OCI-LY7 (cell line): Measurements from ENCODE around the gene DNMT3A. TPM values are rescaled to one million over a fixed set of nuclear protein-coding genes. Genes with fewer than 3 reads are reported as not detected.

Experiments used
- Bru-seq: library from RNA; stranded (reverse); fragments of 400-500 nt; gene quantifications from one replicate; lab custom pipeline; 2021; lab: Mats Ljungman, UMichigan
- BruChase-seq, 2 experiments: library from RNA; stranded (reverse); fragments of 400-500 nt; gene quantifications; one replicate each; lab custom pipeline; 2021; lab: Mats Ljungman, UMichigan
- BruUV-seq: library from RNA; stranded (reverse); fragments of 400-500 nt; replicated peaks from 2 replicates; lab custom pipeline; 2021; lab: Mats Ljungman, UMichigan
- CTCF ChIA-PET: fragments of 300-600 bp; sonication (Branson Sonifier 250); formaldehyde crosslinking; loops from one replicate; lab custom pipeline; 2022; ENCODE audit warnings: antibody characterized with exemption; ENCODE audit not compliant: unreplicated experiment; lab: Charles Lee
- POLR2A ChIA-PET: fragments of 300-600 bp; sonication (Branson Sonifier 250); formaldehyde crosslinking; loops from one replicate; lab custom pipeline; 2022; ENCODE audit warnings: antibody characterized with exemption; lab: Charles Lee
- DNase-seq: peaks from one replicate; pipeline ENCODE4 v3.0.0-alpha.2; 2015; ENCODE audit warnings: low spot score
- H2AFZ ChIP-seq: fragments of 200-600 bp; sonication (generic), shearing (Covaris generic); 2 replicates; pipeline ENCODE4 v1.6.1; 2014; ENCODE audit warnings: mild to moderate bottlenecking, antibody characterized with exemption, low read length, moderate library complexity
- H3K27ac ChIP-seq: fragments of 200-600 bp; sonication (generic); 2 replicates; pipeline ENCODE4 v1.5.1; 2014; ENCODE audit warnings: mixed run types, low read depth, mild to moderate bottlenecking, moderate library complexity, low read length, inconsistent platforms; ENCODE audit not compliant: poor library complexity, severe bottlenecking
- H3K36me3 ChIP-seq: fragments of 200-600 bp; sonication (generic); 2 replicates; pipeline ENCODE4 v1.6.1; 2014; ENCODE audit warnings: mild to moderate bottlenecking, antibody characterized with exemption, low read length, moderate library complexity, mixed read lengths; ENCODE audit not compliant: insufficient read depth
- H3K4me1 ChIP-seq: fragments of 200-600 bp; sonication (generic); 2 replicates; pipeline ENCODE4 v1.5.1; 2014; ENCODE audit warnings: mild to moderate bottlenecking, low read length; ENCODE audit not compliant: insufficient read depth, poor library complexity, severe bottlenecking
- H3K4me2 ChIP-seq: fragments of 200-600 bp; sonication (generic); 2 replicates; pipeline ENCODE4 v1.6.1; 2014; ENCODE audit warnings: mild to moderate bottlenecking, low read length
- H3K4me3 ChIP-seq: fragments of 200-600 bp; sonication (generic); 2 replicates; pipeline ENCODE4 v1.5.1; 2014; ENCODE audit warnings: mild to moderate bottlenecking, low read depth, low read length; ENCODE audit not compliant: poor library complexity, severe bottlenecking
- H3K79me2 ChIP-seq: fragments of 200-600 bp; sonication (generic); 2 replicates; pipeline ENCODE4 v1.6.1; 2016; ENCODE audit warnings: low read depth, mild to moderate bottlenecking, low read length, moderate library complexity, mixed read lengths; ENCODE audit not compliant: insufficient read depth
- H3K9me2 ChIP-seq: fragments of 200-600 bp; sonication (generic); 2 replicates; pipeline ENCODE4 v1.6.1; 2016; ENCODE audit warnings: mild to moderate bottlenecking, low read length, mixed read lengths; ENCODE audit not compliant: insufficient read depth
- H3K9me3 ChIP-seq: fragments of 200-600 bp; sonication (generic); 2 replicates; pipeline ENCODE4 v1.6.1; 2014; ENCODE audit warnings: mild to moderate bottlenecking, mixed run types, low read length, mixed read lengths
- H4K20me1 ChIP-seq: fragments of 200-600 bp; sonication (generic); 2 replicates; pipeline ENCODE4 v1.6.1; 2014; ENCODE audit warnings: mild to moderate bottlenecking, antibody characterized with exemption, low read length, moderate library complexity, mixed read lengths; ENCODE audit not compliant: insufficient read depth
- CTCF ChIP-seq: fragments of 200-600 bp; sonication (generic); conservative IDR thresholded peaks from 2 replicates; pipeline ENCODE4 v1.5.1; 2014; ENCODE audit warnings: mild to moderate bottlenecking, antibody characterized with exemption, low read length, moderate library complexity, mixed read lengths
- EZH2phosphoT487 ChIP-seq: fragments of 200-600 bp; sonication (generic); IDR thresholded peaks from 2 replicates; pipeline ENCODE4 v1.6.1; 2018; ENCODE audit warnings: low read depth, borderline replicate concordance, mild to moderate bottlenecking, mixed run types, antibody characterized with exemption, low read length, moderate library complexity, mixed read lengths
- intact Hi-C: fragments of 100-400 bp; cut with micrococcal nuclease; formaldehyde crosslinking; loops from one replicate; pipeline ENCODE4 v1.10.0; 2022; ENCODE audit not compliant: unreplicated experiment
- long read RNA-seq: library from polyadenylated mRNA; stranded (forward); transcript quantifications from one replicate; pipeline ENCODE4 v2.0.0, GENCODE V29; 2022
- total RNA-seq, 2 experiments: library from RNA; depleted of rRNA in 1 of 2; stranded (reverse); fragments of >200 nt in 1 of 2; shearing (Covaris generic) in 1 of 2; gene quantifications; 2 replicates each; pipeline ENCODE4 v1.2.3, GENCODE V29; 2014 to 2022

The DNMT3A gene
- total RNA-seq (2014; rRNA removed; shearing (Covaris generic)) (2.6 and 2.8 TPM in 2 replicates), total RNA-seq (2022) (7.2 and 7.3 TPM in 2 replicates), Bru-seq, nascent RNA (percentile 43 among the genes with signal in this experiment), BruChase-seq, experiment 1, labeled RNA remaining after a 6-hour chase (percentile 48 among the genes with signal in this experiment), BruChase-seq, experiment 2, labeled RNA remaining after a 2-hour chase (percentile 44 among the genes with signal in this experiment)
- long read RNA-seq, full-length matches to known transcripts, result 5 of 12 reads
- long read RNA-seq, partial matches to known transcripts, result 7 of 12 reads
- long read RNA-seq, other reads (novel, unspliced or antisense), result 0 of 12 reads

GRCh38 chr2:25341753-25342371 is at the start of gene DNMT3A:
DNMT3A (minus strand) TSS chr2:25341925; CDS start chr2:25313984, 27,941 bp downstream.
- Histone ChIP-seq H4K20me1 (no peaks in the 10 kb centered on the region), H3K27ac (no peak within 1 kb of the TSS), H3K4me1 (peaks cover 6% of the 10 kb centered on the region), H3K9me2 (no peaks in the 10 kb centered on the region), H3K4me3 (peak within 1 kb of the TSS; percentile 75), H2AFZ (peak within 1 kb of the TSS; percentile 69), H3K4me2 (peak within 1 kb of the TSS; percentile 74), H3K9me3 (no peaks in the 10 kb centered on the region), H3K36me3 (no peaks in the 10 kb centered on the region), H3K79me2 (no peaks in the 10 kb centered on the region)
- no TSS peak for BruUV-seq
- intact Hi-C loops, result loop anchor here (1.0 to 2.0 kb wide), 4 partner anchors 34 to 225 kb away; no protein-coding TSS in a partner anchor
- ChIA-PET POLR2A (no interaction called here), CTCF (interaction anchor here (0.6 to 1.2 kb wide), 2 partner anchors 20 to 102 kb away, joined by 3 to 4 read pairs; no protein-coding TSS in a partner anchor)
- DNase-seq, result peak; percentile 72
- TF ChIP-seq CTCF (no peak), EZH2phosphoT487 (no peak)

- Histone ChIP-seq H3K9me3 (no peaks in the 10 kb centered on the region; the same call in 1 of the 2 replicates), H3K27ac (no peak overlapping the region), H3K36me3 (no peaks in the 10 kb centered on the region), H3K4me1 (peaks cover 15% of the 10 kb centered on the region), H3K9me2 (no peaks in the 10 kb centered on the region), H2AFZ (no peak overlapping the region), H3K4me3 (no peak overlapping the region), H3K4me2 (no peak overlapping the region), H4K20me1 (no peaks in the 10 kb centered on the region), H3K79me2 (no peaks in the 10 kb centered on the region)
- ChIA-PET POLR2A (interaction anchor here (0.5 to 2.2 kb wide), 5 partner anchors 9 to 27 kb away, joined by 4 to 8 read pairs (median 5); no protein-coding TSS in a partner anchor), CTCF (no interaction called here)
- intact Hi-C loops, result no loop called here
- TF ChIP-seq EZH2phosphoT487 (no peak), CTCF (no peak)
- DNase-seq, result no peak
- no TSS peak for BruUV-seq
Measured at GRCh38 chr2:25389161-25389560, 47.4 kb upstream of the DNMT3A start.
